ENCODE data around the gene TASOR2. TPM values are rescaled to one million over a fixed set of nuclear protein-coding genes. Genes with fewer than 3 reads are reported as not detected.

TASOR2 gene
- total RNA-seq, 1 donor from 2014 or later = 60.1 TPM

- DNase-seq (ENCODE audit: low read depth) = no peak
- no peaks in the 10 kb centered on the region for H3K36me3 ChIP-seq (ENCODE audit: control insufficient read depth, insufficient read depth, low read length)
- TF ChIP-seq CTCF (IDR thresholded peaks at IDR 0.05; ENCODE audit: insufficient read depth, low read length, poor library complexity, severe bottlenecking) = no peak
- no peak overlapping the region for H3K4me3 ChIP-seq (ENCODE audit: low read depth, low read length)
- no peaks in the 10 kb centered on the region for H3K27me3 ChIP-seq (ENCODE audit: control insufficient read depth, insufficient read depth, low read length)
Observed at GRCh38 chr10:5670662-5671375, 13.8 kb upstream of the TASOR2 start.

- Histone ChIP-seq H3K27me3 (ENCODE audit: control insufficient read depth, insufficient read depth, low read length) (no peaks in the 10 kb centered on the region), H3K4me3 (ENCODE audit: low read depth, low read length) (no peak overlapping the region), H3K36me3 (ENCODE audit: control insufficient read depth, insufficient read depth, low read length) (no peaks in the 10 kb centered on the region)
- no peak for TF ChIP-seq CTCF (IDR thresholded peaks at IDR 0.05; ENCODE audit: insufficient read depth, low read length, poor library complexity, severe bottlenecking)
- DNase-seq (ENCODE audit: low read depth) = no peak
Observed at GRCh38 chr10:5678397-5679036, 6.1 kb upstream of the TASOR2 start.

GRCh38 chr10:5679037-5679435 lies 5.6 kb upstream of the TASOR2 start:
- Histone ChIP-seq H3K36me3 (ENCODE audit: control insufficient read depth, insufficient read depth, low read length) (no peaks in the 10 kb centered on the region), H3K4me3 (ENCODE audit: low read depth, low read length) (no peak overlapping the region), H3K27me3 (ENCODE audit: control insufficient read depth, insufficient read depth, low read length) (no peaks in the 10 kb centered on the region)
- TF ChIP-seq CTCF (IDR thresholded peaks at IDR 0.05; ENCODE audit: insufficient read depth, low read length, poor library complexity, severe bottlenecking) = no peak
- DNase-seq (ENCODE audit: low read depth) = no peak

- no peaks in the 10 kb centered on the region for H3K27me3 ChIP-seq (ENCODE audit: control insufficient read depth, insufficient read depth, low read length)
- H3K36me3 ChIP-seq (ENCODE audit: control insufficient read depth, insufficient read depth, low read length) = no peaks in the 10 kb centered on the region
- TF ChIP-seq CTCF (IDR thresholded peaks at IDR 0.05; ENCODE audit: insufficient read depth, low read length, poor library complexity, severe bottlenecking) = no peak
- H3K4me3 ChIP-seq (ENCODE audit: low read depth, low read length) = no peak overlapping the region
- DNase-seq (ENCODE audit: low read depth) = no peak
Observed at GRCh38 chr10:5679606-5680005, 5.0 kb upstream of the TASOR2 start.

- no peak for TF ChIP-seq CTCF (IDR thresholded peaks at IDR 0.05; ENCODE audit: insufficient read depth, low read length, poor library complexity, severe bottlenecking)
- no peak for DNase-seq (ENCODE audit: low read depth)
- Histone ChIP-seq H3K27me3 (ENCODE audit: control insufficient read depth, insufficient read depth, low read length) (no peaks in the 10 kb centered on the region), H3K4me3 (ENCODE audit: low read depth, low read length) (no peak overlapping the region), H3K36me3 (ENCODE audit: control insufficient read depth, insufficient read depth, low read length) (no peaks in the 10 kb centered on the region)
Observed at GRCh38 chr10:5681930-5682329, 2.7 kb upstream of the TASOR2 start.

Measured in kidney epithelial cell (primary cell).